ENCODE measurements around the gene WTAP.
"Not testable (repeated sequence)": the region's sequence is repeated elsewhere in the genome, so short reads cannot be mapped to it uniquely, and the experiment has no call there.

WTAP gene

DNA sequence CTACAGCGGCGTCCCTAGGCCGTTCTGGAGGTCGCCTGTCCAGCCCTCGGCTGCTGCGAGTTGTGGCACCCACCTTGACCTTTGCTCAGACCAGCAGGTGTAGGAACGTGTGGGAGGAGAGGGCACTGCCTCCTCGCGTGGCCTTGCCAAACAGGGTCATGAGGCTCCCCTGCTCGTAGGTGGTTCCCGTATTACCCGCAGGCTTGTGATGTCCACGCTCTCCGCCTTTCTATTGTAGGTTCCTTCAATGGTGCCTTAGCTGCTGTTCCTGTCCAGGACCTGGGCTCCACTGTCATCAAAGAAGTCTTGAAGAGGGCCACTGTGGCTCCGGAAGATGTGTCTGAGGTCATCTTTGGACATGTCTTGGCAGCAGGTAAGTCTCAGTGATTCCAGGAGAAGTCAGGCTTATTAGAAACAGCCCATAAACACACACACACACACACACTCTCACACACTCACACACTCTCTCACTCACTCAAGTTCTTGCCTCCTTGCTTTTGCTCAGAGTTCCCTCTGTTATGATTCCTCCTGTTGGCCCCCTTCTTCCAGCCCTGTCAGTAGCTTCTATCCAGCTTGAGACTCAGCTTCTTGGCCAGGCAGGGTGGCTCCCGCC, 35.5 kb downstream of the WTAP start:
- no peak for DNase-seq (ENCODE audit: low read depth)

DNA sequence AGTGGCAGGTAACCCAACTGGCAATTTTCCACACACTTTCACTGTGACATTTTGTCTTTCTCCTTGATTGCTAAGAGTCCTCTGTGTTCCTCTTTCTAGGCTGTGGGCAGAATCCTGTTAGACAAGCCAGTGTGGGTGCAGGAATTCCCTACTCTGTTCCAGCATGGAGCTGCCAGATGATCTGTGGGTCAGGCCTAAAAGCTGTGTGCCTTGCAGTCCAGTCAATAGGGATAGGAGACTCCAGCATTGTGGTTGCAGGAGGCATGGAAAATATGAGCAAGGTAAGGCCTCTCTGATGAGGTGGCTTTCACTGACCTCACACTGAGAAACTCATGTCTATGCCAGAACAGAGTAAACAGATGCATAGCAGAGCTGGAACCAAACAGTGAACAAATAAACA, 39.6 kb downstream of the WTAP start:
- no peak for DNase-seq (ENCODE audit: low read depth)

DNA sequence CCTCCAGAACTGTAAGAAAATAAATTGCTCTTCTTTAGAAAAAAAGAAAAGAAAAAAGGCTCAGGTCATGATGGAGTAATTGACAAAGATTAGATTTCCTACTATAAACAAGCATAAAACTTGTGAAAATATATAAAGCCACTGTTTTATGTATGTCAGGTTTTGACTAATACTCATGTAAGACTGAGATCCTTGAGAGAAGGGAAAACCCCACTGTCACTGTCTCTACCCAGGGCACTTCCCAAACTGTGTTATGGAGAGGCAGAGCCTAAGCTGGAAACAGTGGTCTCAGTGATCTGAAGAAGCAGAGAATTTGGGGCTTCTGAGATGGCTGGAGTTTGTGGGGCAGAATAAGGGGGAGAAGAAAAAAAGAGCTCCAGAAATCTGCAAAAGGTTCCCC, 42.2 kb downstream of the WTAP start:
- no peak for DNase-seq (ENCODE audit: low read depth)

GRCh38 chr6:159772196-159772595, 44.9 kb downstream of the WTAP start:
- no peak for DNase-seq (ENCODE audit: low read depth)

DNA sequence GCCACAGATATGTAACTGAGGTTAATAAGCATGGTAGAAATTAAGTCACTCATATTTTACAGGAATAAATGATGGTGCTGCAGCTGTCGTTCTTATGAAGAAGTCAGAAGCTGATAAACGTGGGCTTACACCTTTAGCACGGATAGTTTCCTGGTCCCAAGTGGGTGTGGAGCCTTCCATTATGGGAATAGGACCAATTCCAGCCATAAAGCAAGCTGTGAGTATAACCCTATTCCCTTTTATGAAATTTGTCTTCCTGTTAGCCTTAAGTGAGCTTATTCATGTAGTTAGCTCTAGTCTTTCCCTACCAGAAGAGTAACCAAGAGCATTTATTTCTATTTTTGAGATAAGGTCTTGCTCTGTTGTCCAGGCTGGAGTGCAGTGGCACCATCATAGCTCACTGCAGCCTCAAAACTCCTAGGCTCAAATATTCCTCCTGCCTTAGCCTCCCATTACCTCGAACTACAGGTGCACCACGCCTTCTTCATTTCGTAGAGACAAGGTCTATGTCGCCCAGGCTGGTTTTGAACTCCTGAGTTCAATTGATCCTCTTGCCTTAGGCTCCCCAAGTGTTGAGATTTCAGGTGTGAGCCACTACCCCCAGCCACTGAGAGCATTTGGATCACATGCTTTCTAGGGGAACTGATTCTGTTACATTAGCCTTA, 50.1 kb downstream of the WTAP start:
- no peak for DNase-seq (ENCODE audit: low read depth)

DNA sequence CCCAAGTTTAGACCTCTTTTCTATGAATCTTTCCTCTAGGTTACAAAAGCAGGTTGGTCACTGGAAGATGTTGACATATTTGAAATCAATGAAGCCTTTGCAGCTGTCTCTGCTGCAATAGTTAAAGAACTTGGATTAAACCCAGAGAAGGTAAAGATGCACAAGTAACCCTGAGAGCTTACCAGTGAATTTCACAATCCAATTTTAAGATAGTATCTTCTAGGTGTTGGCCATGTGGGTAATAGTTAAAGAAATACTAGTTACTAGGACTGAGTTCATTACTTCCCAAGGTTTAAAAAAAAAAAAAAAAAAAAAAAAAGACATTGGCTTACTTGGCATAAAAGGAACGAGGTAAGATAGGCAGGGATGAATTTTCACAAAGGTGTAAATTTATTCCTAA, 50.8 kb downstream of the WTAP start:
- DNase-seq (ENCODE audit: low read depth), result no peak

GRCh38 chr6:159778542-159779103, 51.3 kb downstream of the WTAP start:
- DNase-seq (ENCODE audit: low read depth), result no peak

DNA sequence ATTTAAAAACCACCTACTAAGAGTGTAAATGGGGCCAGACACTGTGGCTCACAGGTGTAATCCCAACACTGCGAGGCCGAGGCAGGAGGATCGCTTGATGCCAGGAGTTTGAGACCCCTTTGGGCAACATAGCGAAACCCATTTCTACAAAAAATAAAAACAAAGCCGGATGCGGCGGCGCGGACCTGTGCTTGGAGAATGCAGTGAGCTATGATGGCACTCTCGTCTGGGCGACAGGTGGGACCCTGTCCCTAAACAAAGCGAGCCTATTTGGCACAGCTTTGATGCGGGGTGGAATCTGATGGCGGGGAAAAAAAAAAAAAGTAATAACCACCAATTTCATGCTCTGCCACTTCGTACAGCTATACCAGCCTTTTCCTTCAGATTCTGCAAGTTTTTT, 61.0 kb downstream of the WTAP start:
- no peak for DNase-seq (ENCODE audit: low read depth)

GRCh38 chr6:159788753-159789376, 61.6 kb downstream of the WTAP start:
- DNase-seq (ENCODE audit: low read depth), result peak; percentile 20

DNA sequence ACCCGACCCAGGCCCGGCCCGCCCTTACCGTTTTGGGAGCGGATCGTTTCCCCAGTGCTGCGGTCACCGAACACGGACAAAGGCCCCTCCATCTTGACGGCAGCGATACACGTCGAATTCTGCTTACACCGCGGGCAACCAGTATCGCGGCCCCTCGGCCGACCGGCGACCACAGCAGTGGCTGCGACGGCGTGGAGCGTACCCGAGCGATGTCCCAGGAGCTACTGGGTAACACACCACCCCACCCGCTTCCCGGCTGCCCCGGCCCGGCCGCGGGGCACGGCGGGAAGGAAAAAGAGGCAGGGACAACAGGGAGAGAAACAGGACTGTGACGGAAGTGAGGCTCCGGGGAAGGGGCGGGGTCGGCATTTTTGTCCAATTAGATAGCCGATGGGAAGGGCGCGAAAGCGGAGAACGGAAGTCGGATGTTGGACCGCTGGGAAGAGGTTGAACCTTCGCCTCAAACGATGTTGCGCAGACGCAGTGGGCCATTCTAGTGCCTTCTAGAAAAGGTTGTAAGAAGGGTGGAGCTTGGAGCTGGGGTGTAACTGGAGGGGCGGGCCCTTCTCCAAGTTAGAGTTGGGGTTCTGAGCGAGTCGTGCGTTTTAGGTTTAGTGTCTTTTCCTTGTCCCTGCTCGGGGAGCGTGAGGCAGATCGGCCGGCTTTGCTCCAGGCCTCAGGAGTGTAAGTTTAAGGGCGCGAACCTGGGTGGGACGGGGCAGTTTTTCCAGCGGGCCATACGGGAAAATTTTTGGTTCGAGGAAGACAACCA, 62.3 kb downstream of the WTAP start, which contains the start of gene TCP1:
TCP1 (minus strand) TSS at position 226 of the 772 bp plus-strand sequence; CDS start at position 92, 134 bp downstream.
- DNase-seq (ENCODE audit: low read depth), result peak; percentile 98

DNA sequence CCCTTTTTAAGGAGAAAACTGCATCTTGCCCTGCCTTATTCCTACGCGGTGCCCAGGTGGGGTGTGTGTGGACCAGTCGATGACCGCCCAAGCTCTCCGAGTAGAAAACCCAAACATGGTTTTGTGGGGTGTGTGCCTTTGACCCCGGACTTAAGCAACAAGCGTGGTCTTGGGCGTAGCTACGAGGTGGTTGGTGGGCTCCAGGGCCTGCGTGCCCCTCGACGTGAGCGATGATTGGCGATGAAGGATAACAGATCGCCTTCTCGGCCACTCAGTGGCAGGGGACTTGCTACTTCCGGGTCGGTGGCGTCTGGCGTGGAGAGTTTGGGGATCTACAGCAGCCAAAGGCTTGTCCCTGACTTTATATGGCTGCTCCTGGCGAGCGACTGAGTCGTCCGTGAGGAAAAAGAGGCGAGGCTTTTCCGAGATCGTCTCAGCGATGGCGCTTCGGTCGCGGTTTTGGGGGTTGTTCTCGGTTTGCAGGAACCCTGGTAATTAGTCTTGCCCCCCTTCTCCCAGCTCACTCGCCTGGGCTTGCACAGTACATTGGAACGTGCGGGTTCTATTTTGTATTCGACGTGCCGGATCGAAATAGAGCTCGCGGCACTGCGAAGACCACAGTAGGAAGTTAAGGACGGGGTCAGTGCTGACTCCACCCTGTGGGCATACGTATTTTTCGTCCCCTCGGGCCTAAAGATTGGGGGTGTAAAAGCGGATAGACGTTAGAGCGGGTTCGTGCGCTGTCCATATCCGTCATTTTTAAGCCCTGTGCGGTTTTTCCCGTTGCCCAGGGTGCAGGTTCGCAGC, 63.0 kb downstream of the WTAP start, which contains the start of gene MRPL18:
MRPL18 (plus strand) TSS at position 319 of the 807 bp plus-strand sequence; CDS start at position 440, 121 bp downstream.
- DNase-seq (ENCODE audit: low read depth), result peak; percentile 83

DNA sequence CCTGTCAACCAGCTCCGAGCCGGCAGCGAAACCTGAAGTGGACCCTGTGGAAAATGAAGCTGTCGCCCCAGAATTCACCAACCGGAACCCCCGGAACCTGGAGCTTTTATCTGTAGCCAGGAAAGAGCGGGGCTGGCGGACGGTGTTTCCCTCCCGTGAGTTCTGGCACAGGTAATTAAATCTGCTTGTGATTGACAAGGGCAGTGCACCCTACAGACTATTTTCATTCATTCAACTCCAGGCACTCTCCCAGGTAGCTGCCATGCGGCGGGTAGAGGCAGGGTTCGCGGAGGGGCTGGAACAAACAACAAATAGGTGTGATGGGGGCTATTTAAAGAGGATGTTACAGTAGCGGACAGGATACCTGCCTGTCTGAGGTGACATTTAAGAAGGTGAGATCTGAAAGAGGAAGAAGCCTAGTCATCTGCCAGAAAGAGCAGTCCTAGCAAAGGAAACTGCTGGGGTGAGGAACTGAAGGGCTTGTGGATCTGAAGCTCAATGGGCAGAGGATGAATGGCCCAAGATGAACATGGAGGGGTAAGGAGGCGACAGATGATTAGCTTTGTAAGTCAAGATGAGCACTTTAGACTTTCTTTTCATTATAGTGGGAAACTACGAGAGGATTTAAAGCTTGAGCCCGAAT, 63.8 kb downstream of the WTAP start:
- DNase-seq (ENCODE audit: low read depth), result no peak

GRCh38 chr6:159794976-159795375, 67.7 kb downstream of the WTAP start:
- DNase-seq (ENCODE audit: low read depth), result not testable (repeated sequence)

- DNase-seq (ENCODE audit: low read depth), result no peak
Measured at GRCh38 chr6:159797554-159797953, 70.2 kb downstream of the WTAP start.

GRCh38 chr6:159800141-159800865, 73.0 kb downstream of the WTAP start, which contains the start of gene PNLDC1:
TSS of gene PNLDC1 (plus strand) at chr6:159800276. CDS start at chr6:159800308, 32 bp downstream.
- no peak for DNase-seq (ENCODE audit: low read depth)

DNA sequence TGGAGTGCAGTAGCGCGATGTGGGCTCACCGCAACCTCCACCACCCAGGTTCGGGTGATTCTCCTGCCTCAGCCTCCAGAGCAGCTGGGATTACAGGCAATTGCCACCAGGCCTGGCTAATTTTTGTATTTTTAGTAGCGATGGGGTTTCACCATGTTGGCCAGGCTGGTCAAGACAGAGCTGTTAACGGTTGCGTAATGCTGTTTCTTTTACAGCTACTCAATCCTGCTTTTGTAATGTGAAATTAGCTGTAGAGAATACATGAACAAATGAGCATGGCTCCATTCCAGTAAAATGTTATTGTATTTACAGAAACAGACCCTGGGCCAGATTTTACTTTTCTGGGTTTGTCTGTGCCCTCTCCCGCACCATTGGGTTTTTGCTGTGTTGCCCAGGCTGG, 74.6 kb downstream of the WTAP start:
- no peak for DNase-seq (ENCODE audit: low read depth)

GRCh38 chr6:159804504-159804903, 77.2 kb downstream of the WTAP start:
- no peak for DNase-seq (ENCODE audit: low read depth)

GRCh38 chr6:159805440-159806020, 78.2 kb downstream of the WTAP start:
- DNase-seq (ENCODE audit: low read depth), result no peak
